GM12892 (cell line): ENCODE results near the gene NDEL1. TPM values are rescaled to one million over a fixed set of nuclear protein-coding genes. Genes with fewer than 3 reads are reported as not detected.
"Not testable (repeated sequence)": the region's sequence is repeated elsewhere in the genome, so short reads cannot be mapped to it uniquely, and the experiment has no call there.

Experiments
- DNase-seq: peaks from one replicate; pipeline ENCODE4 v3.0.0; 2011; ENCODE audit not compliant: insufficient read length
- FAIRE-seq: peaks from 2 replicates; lab custom pipeline; 2011; peaks lifted over from hg19 to GRCh38; lab: Jason Lieb, UNC
- POLR2A ChIP-seq: IDR thresholded peaks from 2 replicates; pipeline ENCODE4 v1.6.1; 2011; ENCODE audit warnings: low read depth, low read length, control low read depth
- POLR2AphosphoS5 ChIP-seq: IDR thresholded peaks from 2 replicates; pipeline ENCODE4 v1.6.1; 2011; ENCODE audit warnings: low read depth, low read length, control low read depth
- TAF1 ChIP-seq: IDR thresholded peaks from 2 replicates; pipeline ENCODE4 v1.6.1; 2011; ENCODE audit warnings: low read depth, mild to moderate bottlenecking, control low read depth, low read length, borderline replicate concordance
- polyA plus RNA-seq: library from polyadenylated mRNA; unstranded; fragments of >200 nt; gene quantifications from one replicate; pipeline ENCODE4 v1.2.1, GENCODE V29; 2012; ENCODE audit warnings: missing spikeins, inconsistent platforms; ENCODE audit not compliant: missing spikeins

Gene NDEL1, protein sequence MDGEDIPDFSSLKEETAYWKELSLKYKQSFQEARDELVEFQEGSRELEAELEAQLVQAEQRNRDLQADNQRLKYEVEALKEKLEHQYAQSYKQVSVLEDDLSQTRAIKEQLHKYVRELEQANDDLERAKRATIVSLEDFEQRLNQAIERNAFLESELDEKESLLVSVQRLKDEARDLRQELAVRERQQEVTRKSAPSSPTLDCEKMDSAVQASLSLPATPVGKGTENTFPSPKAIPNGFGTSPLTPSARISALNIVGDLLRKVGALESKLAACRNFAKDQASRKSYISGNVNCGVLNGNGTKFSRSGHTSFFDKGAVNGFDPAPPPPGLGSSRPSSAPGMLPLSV
- 19.6 TPM for polyA plus RNA-seq

DNA sequence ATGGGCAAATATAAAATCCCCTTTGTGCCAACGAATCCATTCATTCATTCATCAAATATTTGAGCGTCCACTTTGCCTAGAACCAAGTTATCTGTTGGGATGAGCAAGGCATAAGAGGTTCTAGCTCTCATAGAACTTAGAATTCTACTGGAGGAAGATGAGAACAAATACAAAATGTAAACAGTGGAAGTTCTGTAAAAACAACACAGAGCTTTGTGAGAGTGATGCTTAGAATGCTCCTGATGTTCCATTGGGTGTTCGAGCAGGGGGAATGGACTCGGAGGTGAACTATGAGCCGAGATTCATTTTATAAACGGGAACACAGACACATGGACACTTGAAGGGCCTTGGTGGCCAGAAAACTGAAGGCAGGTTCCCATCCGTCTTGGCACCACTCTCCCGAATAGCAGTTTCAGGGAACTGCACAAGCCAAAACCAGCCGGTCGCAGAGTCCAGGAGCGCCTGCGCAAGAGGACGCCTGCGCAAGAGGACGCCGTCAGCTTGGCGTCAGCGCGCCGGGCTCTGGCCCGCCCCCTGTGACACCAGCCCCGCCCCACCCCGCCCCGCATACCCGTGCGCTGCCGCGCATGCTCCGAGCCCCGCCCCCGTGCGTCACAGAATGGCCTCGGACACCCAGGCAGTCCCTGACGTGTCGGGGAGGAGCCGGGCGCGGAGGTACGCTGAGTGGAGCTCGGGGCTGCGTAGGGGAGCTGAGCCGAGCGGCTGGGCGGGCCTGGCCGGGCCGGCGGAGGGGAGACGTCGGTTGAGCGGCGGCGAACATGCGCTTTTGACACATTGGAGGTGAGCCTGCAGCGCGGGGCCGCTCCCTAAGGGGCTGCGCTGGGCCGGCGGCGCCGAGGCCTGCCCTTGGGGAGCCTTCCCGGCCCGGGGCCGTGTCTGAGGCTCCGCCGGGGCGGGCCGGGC, at the start of gene NDEL1:
Gene NDEL1 (plus strand): TSS at position 640 of the 924 bp plus-strand sequence. CDS start 8,388 bp downstream, outside the sequence.
- DNase-seq (peak; percentile 98), FAIRE-seq (peak; percentile 98)
- TF ChIP-seq TAF1 (no peak), POLR2AphosphoS5 (peak; percentile 87), POLR2A (peak; percentile 95)

DNA sequence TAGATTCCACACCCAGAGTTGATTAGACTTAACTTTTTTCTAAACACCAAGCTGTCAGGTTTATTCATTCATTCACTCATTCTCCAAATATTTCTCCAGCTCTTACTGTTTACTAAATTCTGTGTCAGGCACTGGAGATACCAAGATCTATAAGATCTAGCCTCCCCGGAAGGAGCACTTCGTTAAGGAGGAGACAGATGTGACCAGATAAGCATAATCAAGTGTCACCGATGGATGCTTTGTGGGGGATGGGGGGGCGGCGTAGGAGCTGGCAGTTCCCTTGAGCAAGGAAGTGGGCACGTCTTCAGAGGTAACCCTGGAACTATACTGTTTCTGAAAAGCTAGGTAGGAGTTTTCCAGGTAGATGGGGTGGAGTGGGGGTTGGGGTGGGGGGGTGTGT, 48.8 kb upstream of the NDEL1 start:
- DNase-seq: no peak
- FAIRE-seq: no peak
- TF ChIP-seq TAF1: no peak
- TF ChIP-seq POLR2A: no peak
- no peak for TF ChIP-seq POLR2AphosphoS5

DNA sequence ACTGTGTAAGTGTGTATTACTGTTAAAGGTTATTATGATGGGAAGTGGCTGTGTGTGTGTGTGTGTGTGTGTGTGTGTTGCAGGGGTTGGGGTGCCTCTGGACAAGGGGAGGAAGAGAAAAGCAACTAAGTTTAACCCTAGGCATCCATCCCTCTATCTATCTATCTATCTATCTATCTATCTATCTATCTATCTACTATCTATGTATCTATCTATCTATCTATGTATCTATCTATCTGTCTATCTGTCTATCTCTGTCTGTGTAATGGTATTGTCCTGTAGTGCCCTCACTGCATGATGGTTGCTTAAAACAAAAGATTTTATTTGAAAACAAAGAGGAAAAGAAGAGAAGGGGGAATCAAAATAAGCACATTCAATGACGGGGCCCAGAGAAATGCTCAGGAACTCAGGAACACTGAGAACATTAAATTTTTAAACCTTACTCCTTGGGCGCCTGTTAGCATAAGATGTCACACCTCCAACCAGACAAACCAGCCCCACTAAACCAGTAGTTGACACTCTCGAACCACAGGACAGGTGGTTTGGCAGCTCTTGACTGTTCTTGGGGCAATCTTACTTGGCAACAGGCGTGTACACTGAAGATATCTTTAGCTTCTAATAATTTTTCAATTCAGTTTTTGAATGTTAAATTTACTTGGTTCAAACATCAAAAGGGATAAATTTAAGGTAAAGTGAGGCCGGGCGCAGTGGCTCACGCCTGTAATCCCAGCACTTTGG, 47.6 kb upstream of the NDEL1 start:
- TF ChIP-seq POLR2A: no peak
- no peak for TF ChIP-seq POLR2AphosphoS5
- TF ChIP-seq TAF1: no peak
- DNase-seq (no peak), FAIRE-seq (no peak)

DNA sequence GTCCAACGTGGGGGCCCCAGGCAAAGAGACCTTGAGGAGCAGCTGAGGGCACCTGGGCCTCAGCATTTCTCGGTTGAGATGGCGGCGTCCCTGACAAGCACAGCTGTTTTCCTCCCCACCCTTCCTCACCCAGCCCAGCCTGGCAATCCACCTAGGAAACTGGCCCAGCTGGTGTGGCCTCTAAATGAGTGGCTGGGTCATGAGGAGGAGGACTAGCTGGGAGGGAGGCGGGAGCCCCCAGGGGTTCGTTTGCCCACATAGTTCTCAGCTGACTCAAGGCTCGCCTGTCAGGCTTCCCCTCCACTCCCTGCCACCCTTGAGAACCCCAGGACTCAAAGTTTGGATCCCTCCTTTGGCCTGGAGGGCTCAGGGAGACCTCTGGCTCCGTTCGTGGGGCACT, 44.0 kb upstream of the NDEL1 start:
- no peak for DNase-seq
- no peak for TF ChIP-seq TAF1
- TF ChIP-seq POLR2A: no peak
- TF ChIP-seq POLR2AphosphoS5: no peak
- no peak for FAIRE-seq

DNA sequence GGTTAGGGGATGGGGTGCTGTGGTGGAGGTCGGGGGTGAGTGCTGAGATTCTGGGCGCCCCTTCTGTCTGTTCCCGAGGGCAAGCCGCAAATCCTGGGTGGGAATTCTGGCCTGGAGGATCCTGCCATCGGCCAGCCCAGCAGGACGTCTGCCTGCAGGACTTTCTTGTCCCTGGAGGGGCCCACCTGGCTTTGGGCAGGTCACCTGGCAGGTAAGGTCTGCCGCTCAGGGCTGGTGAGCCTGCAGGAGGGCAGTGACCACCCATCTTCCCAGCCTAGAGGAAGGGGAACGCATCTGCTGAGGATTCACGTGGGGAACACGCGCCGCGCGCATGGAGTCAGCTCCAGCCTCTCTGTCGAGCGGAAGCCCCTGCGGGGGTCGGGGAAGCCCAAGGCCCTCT, 43.4 kb upstream of the NDEL1 start:
- FAIRE-seq (no peak), DNase-seq (no peak)
- no peak for TF ChIP-seq POLR2A
- TF ChIP-seq TAF1: no peak
- no peak for TF ChIP-seq POLR2AphosphoS5

DNA sequence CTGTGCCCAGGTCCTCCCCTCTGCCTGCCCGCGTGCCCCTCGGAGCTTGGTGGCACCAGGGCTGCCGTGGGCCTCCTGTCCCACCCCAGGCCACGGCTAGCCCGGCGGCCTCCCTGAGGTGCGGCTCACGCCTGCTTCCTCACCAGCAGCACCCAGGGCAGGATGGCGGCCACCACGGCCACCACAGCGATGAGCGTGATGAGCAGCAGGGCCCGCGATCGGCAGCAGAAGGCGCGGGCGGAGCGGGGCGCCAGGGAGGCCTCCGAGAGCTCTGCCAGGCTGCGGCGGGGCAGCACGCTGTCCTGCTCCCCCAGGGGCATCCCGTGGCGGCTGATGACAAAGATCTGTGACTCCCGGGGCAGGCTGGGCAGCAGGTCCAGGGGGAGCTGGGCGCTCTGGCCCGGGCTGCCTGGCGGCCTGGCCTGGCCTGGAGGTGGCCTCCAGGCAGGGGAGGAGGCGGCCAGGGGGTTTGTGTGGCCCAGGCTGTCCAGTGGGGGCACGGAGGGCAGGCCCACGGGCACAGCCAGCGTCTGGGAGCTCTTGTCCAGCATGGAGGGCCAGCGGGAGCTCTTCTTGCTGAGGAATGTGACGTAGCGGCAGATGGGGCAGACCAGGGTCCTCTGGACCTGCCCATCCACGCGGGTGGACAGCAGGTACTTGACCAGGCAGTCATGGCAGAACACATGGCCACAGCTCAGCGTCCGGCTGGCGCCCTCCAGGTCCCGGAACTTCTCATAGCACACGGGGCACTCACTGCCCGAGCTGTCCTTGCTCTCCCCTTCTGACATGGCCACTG, 42.8 kb upstream of the NDEL1 start:
- FAIRE-seq (no peak), DNase-seq (no peak)
- TF ChIP-seq TAF1 (no peak), POLR2A (no peak), POLR2AphosphoS5 (no peak)

DNA sequence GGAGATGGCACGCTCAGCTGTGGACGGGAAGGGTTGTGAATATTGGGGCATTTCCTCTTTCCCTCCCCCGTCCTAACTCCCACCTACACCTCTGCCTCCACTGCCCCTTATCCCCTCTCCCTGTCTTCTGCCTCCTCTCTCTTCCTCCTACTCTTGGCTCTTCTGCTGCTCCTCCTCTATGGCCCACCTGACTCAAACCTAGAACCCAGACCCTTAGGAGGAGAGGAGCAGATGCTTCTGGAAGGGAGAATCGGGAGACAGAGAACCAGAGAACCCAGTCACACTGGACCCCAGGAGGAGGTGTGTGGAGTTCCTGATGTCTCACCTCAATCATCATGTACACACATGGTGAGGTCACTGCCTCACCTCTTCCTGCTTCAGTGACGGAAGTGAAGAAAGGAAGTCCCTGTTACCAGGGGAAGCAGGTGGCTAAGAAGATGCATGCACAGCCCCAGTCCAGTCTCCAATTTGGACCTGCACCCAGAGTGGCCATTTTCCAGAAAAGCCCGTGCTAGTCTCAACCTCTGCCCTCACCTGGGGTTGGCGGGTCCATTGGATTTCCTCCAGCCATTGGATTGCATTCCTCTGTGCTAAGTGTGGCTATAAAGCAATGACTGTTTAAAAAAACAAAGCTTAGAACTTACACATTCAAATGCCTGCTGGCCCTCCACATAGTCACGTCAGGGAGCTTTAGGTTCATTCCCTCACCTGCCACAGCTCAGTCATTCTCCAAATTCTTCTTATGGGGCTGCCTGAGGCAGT, 42.0 kb upstream of the NDEL1 start:
- no peak for TF ChIP-seq POLR2A
- no peak for TF ChIP-seq TAF1
- no peak for TF ChIP-seq POLR2AphosphoS5
- DNase-seq (no peak), FAIRE-seq (no peak)

DNA sequence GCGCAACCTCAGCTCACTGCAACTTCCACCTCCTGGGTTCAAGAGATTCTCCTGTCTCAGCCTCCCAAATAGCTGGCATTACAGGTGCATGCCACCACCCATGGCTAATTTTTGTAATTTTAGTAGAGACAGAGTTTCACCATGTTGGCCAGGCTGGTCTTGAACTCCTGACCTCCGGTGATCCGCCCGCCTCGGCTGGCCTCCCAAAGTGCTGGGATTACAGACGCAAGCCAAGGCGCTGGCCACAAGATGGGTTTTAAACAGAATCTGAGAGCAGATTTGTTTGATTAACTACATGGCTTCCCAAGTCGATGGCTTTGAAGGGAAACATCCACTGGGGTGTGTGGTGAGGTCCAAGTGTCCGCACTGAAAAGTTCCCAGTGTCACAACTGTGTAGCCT, 41.2 kb upstream of the NDEL1 start:
- FAIRE-seq, DNase-seq: not testable (repeated sequence)

DNA sequence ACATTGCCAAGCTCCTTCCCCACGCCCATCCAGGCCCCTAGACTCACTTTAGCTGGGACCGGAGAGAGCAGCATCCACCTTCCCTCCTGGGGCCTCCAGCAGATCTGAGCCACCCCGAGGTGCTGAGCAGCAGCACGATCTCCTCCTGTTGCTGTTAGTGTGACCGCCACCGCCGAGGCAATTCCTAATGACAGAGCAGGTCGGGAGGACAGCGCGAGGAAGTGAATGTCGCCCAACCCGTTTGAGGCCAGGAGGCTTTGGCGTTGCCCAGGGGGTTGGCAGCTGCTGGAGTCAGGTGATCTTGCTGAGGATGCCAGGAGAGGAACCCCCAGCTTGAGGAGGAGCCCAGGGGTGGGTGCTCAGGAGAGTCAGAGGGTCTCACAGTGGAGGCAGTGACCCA, 38.0 kb upstream of the NDEL1 start, which contains the start of gene RNF222:
Gene RNF222 (minus strand): TSS at position 192 of the 400 bp plus-strand sequence. CDS start 4,366 bp downstream, outside the sequence.
- TF ChIP-seq POLR2AphosphoS5: no peak
- TF ChIP-seq TAF1: no peak
- no peak for TF ChIP-seq POLR2A
- DNase-seq (no peak), FAIRE-seq (no peak)

DNA sequence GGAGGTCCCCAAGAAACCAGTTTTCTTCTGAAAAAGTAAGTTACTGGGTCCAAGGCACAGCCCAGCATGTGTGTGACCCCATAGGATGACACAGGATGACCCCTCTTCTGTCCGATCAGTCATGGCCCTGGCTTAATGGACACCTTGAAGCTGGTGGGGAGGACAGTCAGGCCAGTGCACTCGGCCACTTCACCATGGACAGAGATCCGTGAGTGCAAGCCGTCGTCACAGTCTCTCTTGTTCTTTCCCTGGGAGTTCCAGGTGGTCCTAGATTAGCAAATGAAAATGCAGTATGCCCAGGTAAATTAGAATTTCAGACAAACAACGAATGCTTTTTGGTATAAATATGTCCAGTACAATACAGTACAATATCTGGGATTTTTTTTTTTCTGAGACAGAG, 36.7 kb upstream of the NDEL1 start:
- DNase-seq (no peak), FAIRE-seq (no peak)
- TF ChIP-seq POLR2A: no peak
- TF ChIP-seq TAF1: no peak
- TF ChIP-seq POLR2AphosphoS5: no peak
